Subcutaneous abdominal adipose tissue (tissue), 5 donors: ENCODE data around the gene NGFR.

Experiments used
- H3K27ac ChIP-seq: one replicate; pipeline ENCODE4 v1.7.0; 2013; ENCODE audit warnings: low read depth, mild to moderate bottlenecking, inconsistent platforms, low read length, moderate library complexity
- H3K27me3 ChIP-seq, 5 donors: one replicate each; pipeline ENCODE4 v1.7.0; 2013; ENCODE audit warnings: low read length in 5 of 5, inconsistent platforms in 1 of 5; ENCODE audit not compliant: control insufficient read depth in 5 of 5, insufficient read depth in 4 of 5
- H3K36me3 ChIP-seq, 5 donors: one replicate each; pipeline ENCODE4 v1.7.0; 2013; ENCODE audit warnings: low read length in 5 of 5; ENCODE audit not compliant: control insufficient read depth in 5 of 5, insufficient read depth in 5 of 5
- H3K4me1 ChIP-seq, 5 donors: one replicate each; pipeline ENCODE4 v1.7.0; 2013; ENCODE audit warnings: low read length in 5 of 5, mild to moderate bottlenecking in 3 of 5, moderate library complexity in 1 of 5; ENCODE audit not compliant: control insufficient read depth in 5 of 5, insufficient read depth in 5 of 5
- H3K4me3 ChIP-seq, 5 donors: one replicate each; pipeline ENCODE4 v1.7.0; 2013; ENCODE audit warnings: low read length in 5 of 5, low read depth in 1 of 5
- H3K9ac ChIP-seq, 5 donors: one replicate each; pipeline ENCODE4 v1.7.0; 2013; ENCODE audit warnings: low read length in 5 of 5, mild to moderate bottlenecking in 4 of 5, moderate library complexity in 3 of 5
- H3K9me3 ChIP-seq, 5 donors: one replicate each; pipeline ENCODE4 v1.7.0; 2013; ENCODE audit warnings: low read length in 5 of 5; ENCODE audit not compliant: control insufficient read depth in 5 of 5
- donor health status: healthy.
- donor health status: healthy.
- donor health status: healthy.
- donor health status: healthy.
- donor health status: healthy.

Gene NGFR

DNA sequence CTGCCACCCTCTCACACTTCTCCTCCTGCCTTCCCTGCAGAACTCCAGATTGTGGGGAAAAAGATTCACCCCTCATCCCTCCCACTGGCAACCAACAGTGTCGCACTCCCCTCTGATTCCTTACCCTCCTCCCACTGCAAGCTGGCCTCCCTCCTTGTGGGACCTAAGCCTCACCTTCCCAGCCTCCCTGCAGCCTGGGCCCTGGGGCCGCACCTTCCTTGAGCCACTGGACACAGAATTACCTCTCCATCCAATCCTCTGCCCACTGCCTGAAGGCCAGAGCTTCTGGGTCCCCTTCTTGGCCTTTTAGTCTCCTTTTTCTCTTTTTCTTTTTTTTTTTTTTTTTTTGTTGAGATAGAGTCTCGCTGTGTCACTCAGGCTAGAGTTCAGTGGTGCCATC is 33.9 kb downstream of the NGFR start:
- peaks cover 0 to 28% (median 15%) of the 10 kb centered on the region in 5 donors for H3K27me3 ChIP-seq
- H3K27ac ChIP-seq, result no peak overlapping the region
- H3K4me1 ChIP-seq, result peaks cover 0 to 11% (median 0%) of the 10 kb centered on the region in 5 donors
- H3K9me3 ChIP-seq, result no peaks in the 10 kb centered on the region
- H3K9ac ChIP-seq, result no peak overlapping the region
- no peaks in the 10 kb centered on the region for H3K36me3 ChIP-seq
- no peak overlapping the region for H3K4me3 ChIP-seq

DNA sequence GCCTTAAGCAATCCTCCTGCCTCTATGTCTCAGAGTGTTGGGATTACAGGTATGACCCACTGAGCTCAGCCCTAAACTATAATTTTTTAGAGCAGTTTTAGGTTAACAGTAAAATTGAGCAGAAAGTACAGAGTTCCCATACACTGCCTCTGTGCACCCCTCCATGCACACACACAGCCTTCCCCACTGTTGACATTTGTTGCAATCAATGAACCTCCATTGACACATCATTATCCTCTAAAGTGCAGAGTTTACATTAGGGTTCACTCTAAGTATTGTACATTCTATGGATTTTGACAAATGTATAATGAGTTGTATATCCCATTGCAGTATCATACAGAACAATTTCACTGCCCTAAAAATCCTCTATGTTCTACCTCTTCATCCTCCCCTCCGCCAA is 35.0 kb downstream of the NGFR start:
- peaks cover 0 to 6% (median 0%) of the 10 kb centered on the region in 5 donors for H3K4me1 ChIP-seq

DNA sequence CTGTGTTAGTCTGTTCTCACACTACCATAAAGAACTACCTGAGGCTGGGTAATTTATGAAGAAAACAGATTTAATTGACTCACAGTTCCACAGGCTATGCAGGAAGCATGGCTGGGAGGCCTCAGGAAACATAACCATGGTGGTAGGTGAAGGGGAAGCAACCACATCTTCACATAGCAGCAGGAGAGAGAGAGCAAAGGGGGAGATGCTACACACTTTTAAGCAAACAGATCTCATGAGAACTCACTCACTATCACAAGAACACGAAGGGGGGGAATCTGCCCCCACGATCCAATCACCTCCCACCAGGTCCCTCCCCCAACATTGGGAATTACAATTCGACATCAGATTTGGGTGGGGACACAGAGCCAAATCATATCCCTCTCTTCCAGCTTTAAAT is 48.8 kb downstream of the NGFR start:
- H3K36me3 ChIP-seq, result no peaks in the 10 kb centered on the region
- H3K9ac ChIP-seq, result no peak overlapping the region
- peaks cover 5 to 15% (median 12%) of the 10 kb centered on the region in 5 donors for H3K27me3 ChIP-seq
- H3K9me3 ChIP-seq, result peaks cover 0 to 3% (median 0%) of the 10 kb centered on the region in 5 donors
- no peak overlapping the region for H3K27ac ChIP-seq
- H3K4me1 ChIP-seq, result peaks cover 0 to 9% (median 5%) of the 10 kb centered on the region in 5 donors
- no peak overlapping the region for H3K4me3 ChIP-seq

More for the DNA sequence above, 35.0 kb downstream of the NGFR start:
- Histone ChIP-seq H3K4me3 (no peak overlapping the region), H3K9me3 (no peaks in the 10 kb centered on the region), H3K36me3 (no peaks in the 10 kb centered on the region), H3K9ac (no peak overlapping the region), H3K27ac (no peak overlapping the region), H3K27me3 (peaks cover 0 to 22% (median 15%) of the 10 kb centered on the region in 5 donors)

DNA sequence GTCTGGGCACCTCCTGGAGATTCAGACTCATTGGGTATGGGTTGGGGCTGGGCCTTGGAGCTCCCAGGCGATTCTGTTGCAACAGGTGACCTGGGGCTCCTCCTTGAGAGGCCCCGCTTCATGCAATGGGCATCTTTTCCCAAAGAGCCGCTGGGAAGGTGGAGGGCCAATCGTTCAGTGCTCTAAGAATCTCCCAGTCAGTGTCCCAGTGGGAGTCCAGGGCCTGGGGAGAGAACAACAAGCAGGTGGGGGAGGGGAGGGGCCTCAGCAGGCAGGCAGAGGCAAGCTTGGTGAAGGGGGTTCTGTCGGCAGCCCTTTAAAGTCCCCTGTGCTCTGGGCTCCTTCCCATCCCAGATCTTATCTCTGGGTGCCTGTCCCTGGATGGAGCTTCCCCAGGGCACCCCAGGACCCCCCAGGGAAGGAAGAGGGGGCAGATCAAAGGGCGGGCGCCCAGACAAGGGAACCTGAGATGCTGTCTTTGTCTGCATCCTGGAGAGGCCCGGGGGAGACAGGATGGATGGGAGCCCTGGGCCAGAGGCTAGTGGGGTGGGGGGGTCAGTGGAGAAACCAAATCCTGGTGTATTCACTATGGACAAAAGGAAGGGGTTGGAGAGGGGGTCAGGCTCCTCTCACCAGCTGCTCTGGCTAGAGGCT is 50.0 kb downstream of the NGFR start:
- no peak overlapping the region for H3K9ac ChIP-seq
- H3K4me3 ChIP-seq, result no peak overlapping the region
- peaks cover 0 to 3% (median 0%) of the 10 kb centered on the region in 5 donors for H3K9me3 ChIP-seq
- H3K27ac ChIP-seq, result no peak overlapping the region
- H3K4me1 ChIP-seq, result peaks cover 0 to 9% (median 5%) of the 10 kb centered on the region in 5 donors
- peaks cover 5 to 15% (median 12%) of the 10 kb centered on the region in 5 donors for H3K27me3 ChIP-seq
- no peaks in the 10 kb centered on the region for H3K36me3 ChIP-seq

DNA sequence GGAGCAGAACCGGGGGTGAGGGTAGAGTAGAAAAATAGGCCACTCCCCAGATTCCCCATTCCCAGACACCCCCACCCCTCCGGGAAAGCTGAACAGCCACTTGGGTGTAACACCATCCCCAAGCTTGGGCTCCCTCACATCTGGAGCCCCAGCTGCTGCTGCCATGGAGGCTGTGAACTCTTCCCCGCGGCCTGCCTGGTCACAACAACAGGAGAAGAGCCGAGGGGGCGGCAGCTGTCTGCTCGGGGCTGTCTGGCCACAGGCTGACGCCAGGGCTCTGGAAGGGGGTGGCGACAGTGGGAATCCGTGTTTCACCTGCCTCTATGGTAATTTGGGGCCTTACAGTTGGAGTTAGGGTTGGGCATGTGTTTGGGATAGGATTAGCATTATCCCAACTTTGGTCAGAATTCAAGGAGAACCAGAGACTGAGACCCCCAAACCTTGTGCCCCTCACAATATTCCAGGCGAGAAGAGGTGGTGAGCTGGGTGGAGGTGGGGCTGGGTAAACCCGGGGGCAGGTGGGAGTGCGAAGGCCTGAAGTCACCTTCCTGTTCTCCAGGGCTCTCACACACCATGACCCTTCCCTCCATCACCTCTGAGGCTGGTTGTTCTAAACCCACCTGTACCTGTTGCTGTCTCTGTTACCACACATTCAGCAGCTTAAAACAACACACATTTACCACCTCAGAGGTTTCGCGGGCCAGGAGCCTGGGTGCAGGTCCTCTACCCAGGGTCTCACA is 50.9 kb downstream of the NGFR start:
- peaks cover 5 to 15% (median 12%) of the 10 kb centered on the region in 5 donors for H3K27me3 ChIP-seq
- no peak overlapping the region for H3K4me3 ChIP-seq
- H3K4me1 ChIP-seq, result peaks cover 0 to 9% (median 5%) of the 10 kb centered on the region in 5 donors
- H3K9ac ChIP-seq, result no peak overlapping the region
- no peaks in the 10 kb centered on the region for H3K36me3 ChIP-seq
- H3K27ac ChIP-seq, result no peak overlapping the region
- peaks cover 0 to 3% (median 0%) of the 10 kb centered on the region in 5 donors for H3K9me3 ChIP-seq

DNA sequence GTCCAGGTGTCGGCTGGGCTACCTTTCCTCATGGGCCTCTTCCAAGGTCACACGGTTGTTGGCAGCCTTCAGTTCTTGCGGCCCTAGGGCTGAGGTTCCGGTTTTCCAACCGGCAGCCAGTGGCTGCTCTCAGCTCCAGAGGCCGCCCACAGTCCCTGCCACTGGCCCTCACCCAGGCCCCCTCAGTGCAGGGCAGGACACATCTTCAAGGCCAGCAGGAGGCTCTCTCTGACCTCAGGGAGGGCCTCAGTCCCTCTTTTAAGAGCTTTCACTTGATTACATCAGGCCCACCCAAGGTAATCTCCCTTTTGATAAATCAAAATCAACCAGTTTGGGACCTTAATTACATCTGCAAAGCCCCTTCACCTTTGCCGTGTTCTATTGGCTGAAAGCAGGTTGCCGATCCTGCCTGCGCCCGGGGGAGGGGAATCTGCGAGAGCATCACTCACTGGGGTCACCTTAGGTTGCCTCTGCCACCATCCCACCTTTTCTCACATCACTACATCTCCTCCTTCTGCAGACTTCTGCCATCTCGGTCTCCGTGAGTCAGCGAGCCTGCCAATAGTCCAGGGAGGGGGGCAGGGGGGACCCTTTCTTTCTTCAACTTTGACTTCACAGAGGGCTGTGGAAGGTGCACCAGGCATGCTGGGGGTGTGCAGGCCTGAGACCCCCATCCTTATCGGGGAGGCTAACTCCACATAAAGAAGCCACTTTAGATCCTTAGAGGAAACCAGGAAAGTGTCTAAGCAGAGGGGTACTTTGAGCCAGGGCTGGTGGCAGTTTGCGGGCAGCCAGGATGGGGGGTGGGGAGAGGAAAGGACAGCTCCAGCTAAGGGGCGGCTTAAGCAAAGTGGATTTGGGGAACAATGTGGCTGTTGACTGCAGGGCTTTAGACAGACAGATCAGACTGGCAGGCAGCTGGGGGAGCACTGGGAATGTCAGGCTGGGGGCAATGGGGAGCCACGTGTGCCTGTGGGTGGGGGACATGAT is 51.7 kb downstream of the NGFR start:
- H3K4me1 ChIP-seq, result peaks cover 0 to 9% (median 5%) of the 10 kb centered on the region in 5 donors
- H3K9ac ChIP-seq, result no peak overlapping the region
- H3K36me3 ChIP-seq, result no peaks in the 10 kb centered on the region
- H3K27ac ChIP-seq, result no peak overlapping the region
- H3K9me3 ChIP-seq, result no peaks in the 10 kb centered on the region
- H3K27me3 ChIP-seq, result peaks cover 5 to 15% (median 12%) of the 10 kb centered on the region in 5 donors
- H3K4me3 ChIP-seq, result no peak overlapping the region

DNA sequence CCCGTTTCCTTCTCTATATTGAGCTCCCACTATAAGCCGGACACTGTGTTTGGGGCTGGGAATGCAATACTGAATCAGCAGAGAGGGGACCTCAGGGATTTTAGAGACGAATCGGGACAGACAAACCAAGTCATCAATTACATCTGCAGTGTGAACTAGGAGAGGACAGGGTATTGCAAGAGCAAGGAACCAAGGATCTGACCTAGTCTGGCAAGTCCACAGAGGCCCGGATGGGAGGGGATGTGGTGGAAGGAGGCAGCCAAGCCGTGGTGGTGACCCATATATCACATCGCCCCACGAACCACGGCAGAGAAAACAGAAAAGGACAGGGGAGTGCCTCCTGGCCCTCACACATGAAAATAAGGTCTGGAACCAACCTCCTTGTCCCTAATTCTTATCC is 52.5 kb downstream of the NGFR start:
- Histone ChIP-seq H3K27ac (no peak overlapping the region), H3K27me3 (peaks cover 5 to 15% (median 12%) of the 10 kb centered on the region in 5 donors), H3K9ac (no peak overlapping the region), H3K36me3 (no peaks in the 10 kb centered on the region), H3K9me3 (no peaks in the 10 kb centered on the region), H3K4me3 (no peak overlapping the region), H3K4me1 (peaks cover 0 to 9% (median 5%) of the 10 kb centered on the region in 5 donors)

DNA sequence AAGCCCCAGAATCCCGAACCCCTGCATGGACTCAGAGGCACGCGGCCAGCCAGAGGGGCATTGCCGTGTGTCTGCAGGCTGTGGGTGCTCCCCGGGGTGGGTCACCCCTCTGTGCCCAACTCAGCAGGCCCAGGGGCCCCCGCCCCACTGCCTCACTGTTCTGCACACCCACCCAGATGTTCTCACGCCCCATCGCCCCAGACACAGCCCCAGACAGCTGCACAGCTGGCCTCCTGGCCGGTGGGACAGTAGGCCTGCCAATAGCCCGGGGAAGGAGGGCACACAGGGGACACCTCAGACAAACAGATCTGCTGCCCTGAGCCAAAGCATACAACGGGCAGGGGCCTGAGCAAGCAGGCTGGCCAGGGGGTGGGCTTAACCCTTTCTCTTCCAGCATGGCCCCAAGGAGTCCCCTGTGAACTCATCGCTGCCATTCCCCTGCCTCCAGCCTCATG is 53.0 kb downstream of the NGFR start:
- Histone ChIP-seq H3K36me3 (no peaks in the 10 kb centered on the region), H3K27me3 (peaks cover 5 to 15% (median 12%) of the 10 kb centered on the region in 5 donors), H3K4me1 (peaks cover 0 to 9% (median 5%) of the 10 kb centered on the region in 5 donors), H3K9me3 (no peaks in the 10 kb centered on the region), H3K27ac (no peak overlapping the region), H3K9ac (no peak overlapping the region), H3K4me3 (no peak overlapping the region)

DNA sequence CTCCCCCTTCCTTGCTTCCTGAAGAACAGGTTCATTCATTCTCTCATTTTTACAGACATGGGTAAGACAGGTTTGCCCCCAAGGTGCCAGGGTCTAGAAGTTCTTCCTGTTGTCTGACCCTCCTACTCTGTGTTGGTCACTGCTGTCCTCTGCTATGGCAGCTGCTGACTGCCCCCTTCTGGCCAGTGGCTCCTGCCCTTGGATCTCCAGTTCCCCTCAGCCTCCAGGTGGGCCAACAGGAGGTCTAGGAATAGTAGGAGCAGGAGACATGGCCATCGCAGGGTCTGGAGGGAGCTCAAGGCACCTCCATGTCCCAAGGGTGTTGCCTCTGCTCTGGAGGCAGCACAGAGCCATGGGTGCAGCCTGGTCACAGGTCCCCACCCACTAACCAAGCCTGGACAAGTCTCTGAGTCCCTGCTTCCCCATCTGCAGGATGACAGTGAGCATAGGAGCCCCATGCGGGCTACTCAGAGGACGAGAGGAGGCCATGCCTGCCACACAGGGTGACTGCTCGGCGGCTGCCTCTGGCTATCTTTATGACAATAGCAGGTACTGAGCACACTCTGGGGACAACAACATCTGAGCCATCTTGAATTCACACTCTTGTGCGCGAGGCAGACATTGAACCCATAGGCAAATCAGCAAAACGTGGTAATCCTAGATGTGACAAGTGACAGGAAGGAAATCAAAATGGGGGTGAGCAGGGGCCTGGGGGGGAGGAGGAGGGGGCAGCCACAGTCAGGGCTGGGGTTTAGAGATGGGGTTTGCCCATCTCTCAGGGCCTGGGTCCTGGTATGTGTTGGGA is 53.6 kb downstream of the NGFR start:
- Histone ChIP-seq H3K27me3 (peaks cover 0 to 16% (median 12%) of the 10 kb centered on the region in 5 donors), H3K4me1 (peaks cover 0 to 9% (median 5%) of the 10 kb centered on the region in 5 donors), H3K9ac (no peak overlapping the region)

More for the DNA sequence above, 53.6 kb downstream of the NGFR start:
- no peak overlapping the region for H3K4me3 ChIP-seq
- no peak overlapping the region for H3K27ac ChIP-seq
- no peaks in the 10 kb centered on the region for H3K9me3 ChIP-seq
- no peaks in the 10 kb centered on the region for H3K36me3 ChIP-seq
